A549 (cell line): ENCODE results near the gene VGF. TPM values are rescaled to one million over a fixed set of nuclear protein-coding genes. Genes with fewer than 3 reads are reported as not detected.
A peak's percentile ranks its signal among the peaks of the same experiment; 100 is the strongest.

ENCODE experiments used
- ATAC-seq, 2 experiments: fragments of 200-7000 bp in 1 of 2; fragments of >200 bp in 1 of 2; cut with Nextera tagmentation in 1 of 2; cut with Tn5 transposase in 1 of 2; 3 replicates each; pipeline versions ENCODE4 v1.8.0 to v1.9.1; 2018 to 2020; ENCODE audit warnings: mild to moderate bottlenecking in 1 of 2, moderate library complexity in 1 of 2
- CTCF ChIA-PET: fragments of 300-600 bp; sonication (Branson Sonifier 250); formaldehyde crosslinking; extraction: SDS; loops from one replicate; lab custom pipeline; 2021; ENCODE audit warnings: antibody characterized with exemption, inconsistent platforms; lab: Yijun Ruan, JAX
- POLR2A ChIA-PET: fragments of 350-600 bp; formaldehyde crosslinking; extraction: SDS; loops from one replicate; lab custom pipeline; 2021; ENCODE audit warnings: antibody characterized with exemption, inconsistent platforms; lab: Yijun Ruan, JAX
- DNase-seq, 2 experiments: peaks; one replicate each; pipeline versions ENCODE4 v3.0.0 to v3.0.0-alpha.2; 2011 to 2016; ENCODE audit warnings: low read depth in 1 of 2, low spot score in 1 of 2
- FAIRE-seq: peaks from 2 replicates; lab custom pipeline; 2011; peaks lifted over from hg19 to GRCh38; lab: Jason Lieb, UNC
- H3K27ac ChIP-seq, 2 experiments: fragments of >200 bp; sonication (Bioruptor Twin); formaldehyde crosslinking; 3 replicates each; pipeline ENCODE4 v1.5.1; 2016 to 2017
- H3K4me1 ChIP-seq: fragments of >200 bp; sonication (Bioruptor Twin); formaldehyde crosslinking; 3 replicates; pipeline ENCODE4 v1.6.1; 2016
- H3K4me2 ChIP-seq: fragments of >200 bp; sonication (Bioruptor Twin); formaldehyde crosslinking; 3 replicates; pipeline ENCODE4 v1.6.1; 2016
- H3K4me3 ChIP-seq: fragments of >200 bp; sonication (Bioruptor Twin); formaldehyde crosslinking; 3 replicates; pipeline ENCODE4 v1.5.1; 2016
- H3K9me3 ChIP-seq: fragments of >200 bp; sonication (Bioruptor Twin); formaldehyde crosslinking; 3 replicates; pipeline ENCODE4 v1.6.1; 2016
- ATOH8 ChIP-seq: fragments of 250-450 bp; sonication (Bioruptor Pico); IDR thresholded peaks from 2 replicates; pipeline ENCODE4 v1.5.0; 2020; ENCODE audit warnings: low read depth, mild to moderate bottlenecking, moderate library complexity
- CHD2 ChIP-seq: fragments of 150-350 bp; IDR thresholded peaks from 2 replicates; pipeline ENCODE4 v1.6.1; 2014; ENCODE audit warnings: low read length; ENCODE audit not compliant: partially characterized antibody
- E2F6 ChIP-seq: IDR thresholded peaks from 2 replicates; pipeline ENCODE4 v1.6.1; 2012; ENCODE audit warnings: low read depth, borderline replicate concordance
- ESRRA ChIP-seq: fragments of 150-350 bp; IDR thresholded peaks from 2 replicates; pipeline ENCODE4 v1.6.1; 2014; ENCODE audit warnings: mild to moderate bottlenecking, low read length, borderline replicate concordance
- FOXS1 ChIP-seq: fragments of 250-450 bp; sonication (Bioruptor Pico); IDR thresholded peaks from 2 replicates; pipeline ENCODE4 v1.5.0; 2020; ENCODE audit warnings: mild to moderate bottlenecking, moderate library complexity
- HMGXB4 ChIP-seq: fragments of 250-450 bp; sonication (Bioruptor Pico); IDR thresholded peaks from 2 replicates; pipeline ENCODE4 v1.5.0; 2021; ENCODE audit warnings: mild to moderate bottlenecking, moderate library complexity, borderline replicate concordance
- HOXB5 ChIP-seq: fragments of 250-450 bp; sonication (Bioruptor Pico); IDR thresholded peaks from 2 replicates; pipeline ENCODE4 v1.5.0; 2020; ENCODE audit warnings: mild to moderate bottlenecking, moderate library complexity
- MAFK ChIP-seq: fragments of 450-650 bp; IDR thresholded peaks from 2 replicates; pipeline ENCODE4 v1.6.1; 2014; ENCODE audit not compliant: partially characterized antibody
- MAX ChIP-seq: IDR thresholded peaks from 2 replicates; pipeline ENCODE4 v1.6.1; 2012
- PBX3 ChIP-seq: IDR thresholded peaks from 2 replicates; pipeline ENCODE4 v1.6.1; 2012
- PHF8 ChIP-seq: fragments of 200-600 bp; sonication (generic); IDR thresholded peaks from 2 replicates; pipeline ENCODE4 v1.6.1; 2016; ENCODE audit warnings: low read depth, mild to moderate bottlenecking, antibody characterized with exemption, moderate library complexity, borderline replicate concordance
- TFCP2L1 ChIP-seq: fragments of 250-450 bp; sonication (Bioruptor Pico); IDR thresholded peaks from 2 replicates; pipeline ENCODE4 v1.5.0; 2021; ENCODE audit warnings: mild to moderate bottlenecking
- ZFP36 ChIP-seq: fragments of 450-650 bp; IDR thresholded peaks from 2 replicates; pipeline ENCODE4 v1.6.1; 2014; ENCODE audit warnings: borderline replicate concordance; ENCODE audit not compliant: partially characterized antibody
- ZNF302 ChIP-seq: fragments of 250-450 bp; sonication (Bioruptor Pico); IDR thresholded peaks from 2 replicates; pipeline ENCODE4 v1.9.0; 2021; ENCODE audit warnings: inconsistent platforms, mild to moderate bottlenecking, moderate library complexity
- WGBS: methylation state at CpG from one replicate; pipeline ENCODE4 v1.1.6; 2017; ENCODE audit errors: missing lambda C conversion rate; 5-methylcytosine and 5-hydroxymethylcytosine counted together
- polyA plus RNA-seq, 4 experiments: library from polyadenylated mRNA; depleted of rRNA in 3 of 4; stranded (reverse); fragments of >200 nt; fragmentation: RNase III in 1 of 4; extraction: RNeasy Plus Mini Kit Qiagen cat#74134 plus additional on column Dnase treatment in 1 of 4; gene quantifications; 2 replicates in 3 of 4; 3 replicates in 1 of 4; pipeline ENCODE4 v1.2.3, GENCODE V29; 2011 to 2017

The VGF gene
- polyA plus RNA-seq, 2 of the 4 experiments (the other 2 are of a cell fraction), result 0.16 to 2.7 TPM

- Histone ChIP-seq H3K4me3 (no peak overlapping the region; the same call in 2 of the 3 replicates), H3K4me1 (peaks cover 47% of the 10 kb centered on the region), H3K9me3 (no peaks in the 10 kb centered on the region), H3K27ac (peak overlapping the region in 1 of 2 experiments; percentile 80; a peak in 1 of 6 replicates), H3K4me2 (no peak overlapping the region)
- FAIRE-seq, result no peak
- 75% methylated on average over 27 of the region's 28 CpGs for WGBS
- no peak for TF ChIP-seq HMGXB4 (CRISPR knock-in tag)
- TF ChIP-seq ZFP36, result no peak
- TF ChIP-seq FOXS1, result no peak
- TF ChIP-seq HOXB5 (CRISPR knock-in tag), result no peak
- TF ChIP-seq ZNF302 (CRISPR knock-in tag), result no peak
- TF ChIP-seq CHD2, result no peak
- TF ChIP-seq PHF8, result no peak
- no peak for TF ChIP-seq TFCP2L1
- TF ChIP-seq ESRRA, result no peak
- ATAC-seq, result no peak
- ChIA-PET CTCF (interaction anchor here (0.8 to 6.7 kb wide), 10 partner anchors 9 to 280 kb away, joined by 3 to 68 read pairs (median 4); partner anchors contain the start of gene MOGAT3), POLR2A (interaction anchor here (0.6 to 1.7 kb wide), 4 partner anchors 8 to 299 kb away, joined by 3 to 16 read pairs (median 4); partner anchors contain the start of genes SRRT and VGF)
- DNase-seq, result no peak
These were observed 9.0 kb upstream of the VGF start for GRCh38 chr7:101174322-101174854.

- ChIA-PET CTCF (interaction anchor here (0.5 to 6.7 kb wide), 11 partner anchors 10 to 349 kb away, joined by 3 to 68 read pairs (median 4); partner anchors contain the start of gene MOGAT3), POLR2A (interaction anchor here (0.6 to 1.7 kb wide), 4 partner anchors 9 to 299 kb away, joined by 3 to 16 read pairs (median 4); partner anchors contain the start of genes SRRT and VGF)
- TF ChIP-seq ZFP36, result peak; percentile 52
- TF ChIP-seq TFCP2L1, result no peak
- TF ChIP-seq ATOH8 (CRISPR knock-in tag), result peak; percentile 36; the same call in 1 of the 2 replicates
- Histone ChIP-seq H3K9me3 (no peaks in the 10 kb centered on the region), H3K4me2 (peak overlapping the region; percentile 97), H3K27ac (peak overlapping the region; percentile 52 to 80; a peak in 5 of 6 replicates), H3K4me3 (peak overlapping the region; percentile 33), H3K4me1 (peaks cover 49% of the 10 kb centered on the region)
- peak; percentile 57 to 70 for ATAC-seq
- no peak for FAIRE-seq
- peak; percentile 59 to 81 for DNase-seq
- WGBS, result 10% methylated on average over 16 of the region's 16 CpGs
These were observed 8.4 kb upstream of the VGF start for GRCh38 chr7:101173752-101174244.

GRCh38 chr7:101172854-101173751 is 7.7 kb upstream of the VGF start:
- Histone ChIP-seq H3K27ac (peak overlapping the region; percentile 52 to 80; a peak in 5 of 6 replicates), H3K9me3 (no peaks in the 10 kb centered on the region), H3K4me1 (peaks cover 55% of the 10 kb centered on the region), H3K4me3 (peak overlapping the region; percentile 33), H3K4me2 (peak overlapping the region; percentile 97)
- DNase-seq, result peak in 1 of 2 experiments; percentile 69
- POLR2A ChIA-PET, result interaction anchor here (1.0 to 1.7 kb wide), 3 partner anchors 8 to 298 kb away, joined by 3 to 16 read pairs (median 4); partner anchors contain the start of genes SRRT and VGF
- CTCF ChIA-PET, result interaction anchor here (0.5 to 6.7 kb wide), 8 partner anchors 11 to 350 kb away, joined by 3 to 68 read pairs (median 4); partner anchors contain the start of gene MOGAT3
- 19% methylated on average over 31 of the region's 53 CpGs for WGBS
- TF ChIP-seq MAX (peak; percentile 71), E2F6 (peak; percentile 64), MAFK (no peak), PHF8 (no peak), PBX3 (0 out of 2 replicates have a peak, but pooled peaks have one; percentile 28)
- peak; percentile 48 to 55 for ATAC-seq
- no peak for FAIRE-seq
